ENCODE measurements around the gene TIMP2.
"Not testable (repeated sequence)": the region's sequence is repeated elsewhere in the genome, so short reads cannot be mapped to it uniquely, and the experiment has no call there.

The TIMP2 gene

GRCh38 chr17:78956254-78956653, 31.1 kb upstream of the TIMP2 start:
- no peak for DNase-seq (ENCODE audit: low read depth)

- no peak for DNase-seq (ENCODE audit: low read depth)
These were observed 29.5 kb upstream of the TIMP2 start for GRCh38 chr17:78954684-78955083.

GRCh38 chr17:78953356-78954350, 28.5 kb upstream of the TIMP2 start:
- DNase-seq (ENCODE audit: low read depth): no peak

DNA sequence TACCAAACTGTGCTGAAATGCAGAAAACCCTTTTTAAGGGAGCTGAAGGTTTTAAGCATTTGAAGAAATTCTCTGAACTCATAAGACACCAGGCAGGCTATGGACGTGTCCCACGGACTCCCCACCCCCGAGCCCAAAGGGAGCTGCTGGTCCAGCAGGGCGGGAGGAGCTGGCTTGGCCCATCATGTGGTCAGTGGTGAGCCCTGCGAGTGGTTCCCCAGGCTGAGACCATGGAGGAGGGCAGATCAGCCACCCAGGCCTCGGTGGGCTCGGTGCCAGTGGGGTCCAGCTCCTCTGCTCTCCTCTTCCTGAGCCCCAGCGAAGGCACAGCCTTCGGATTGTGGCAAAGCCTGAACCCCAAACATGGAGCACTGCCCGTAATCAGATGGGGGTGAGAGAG, 27.5 kb upstream of the TIMP2 start:
- no peak for DNase-seq (ENCODE audit: low read depth)

DNA sequence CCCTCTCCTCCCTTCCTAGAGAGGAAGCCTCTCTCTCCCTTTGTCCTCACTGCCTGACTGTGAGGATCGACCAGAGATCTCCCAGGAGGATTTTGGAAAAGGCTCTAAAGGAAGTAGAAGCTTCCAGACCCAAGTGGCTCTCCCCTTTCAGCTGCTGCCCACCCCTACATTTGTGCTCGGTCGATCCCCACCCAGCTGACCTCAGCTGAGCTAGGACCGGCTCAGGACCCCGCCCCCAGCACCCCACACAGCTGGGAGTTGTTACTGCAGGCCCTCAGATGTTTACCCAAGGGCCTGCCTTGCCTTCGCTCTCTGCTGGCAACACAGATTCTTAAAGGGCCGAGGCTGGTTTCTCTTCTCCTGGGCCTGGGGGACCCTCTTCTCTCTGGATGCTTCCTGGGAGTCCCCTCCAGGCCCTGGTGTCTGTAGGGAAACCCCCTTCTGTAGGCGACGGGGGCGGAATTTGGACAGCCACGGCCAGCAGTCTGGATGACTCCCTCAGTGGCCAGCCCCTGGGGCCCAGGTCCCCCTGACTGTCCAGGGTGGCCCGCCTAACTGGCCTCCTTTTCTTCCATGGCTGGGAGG, 26.9 kb upstream of the TIMP2 start:
- no peak for DNase-seq (ENCODE audit: low read depth)

GRCh38 chr17:78950870-78951269, 25.7 kb upstream of the TIMP2 start:
- no peak for DNase-seq (ENCODE audit: low read depth)

GRCh38 chr17:78947235-78948149, 22.3 kb upstream of the TIMP2 start:
- DNase-seq (ENCODE audit: low read depth): no peak

GRCh38 chr17:78946631-78947030, 21.4 kb upstream of the TIMP2 start:
- no peak for DNase-seq (ENCODE audit: low read depth)

DNA sequence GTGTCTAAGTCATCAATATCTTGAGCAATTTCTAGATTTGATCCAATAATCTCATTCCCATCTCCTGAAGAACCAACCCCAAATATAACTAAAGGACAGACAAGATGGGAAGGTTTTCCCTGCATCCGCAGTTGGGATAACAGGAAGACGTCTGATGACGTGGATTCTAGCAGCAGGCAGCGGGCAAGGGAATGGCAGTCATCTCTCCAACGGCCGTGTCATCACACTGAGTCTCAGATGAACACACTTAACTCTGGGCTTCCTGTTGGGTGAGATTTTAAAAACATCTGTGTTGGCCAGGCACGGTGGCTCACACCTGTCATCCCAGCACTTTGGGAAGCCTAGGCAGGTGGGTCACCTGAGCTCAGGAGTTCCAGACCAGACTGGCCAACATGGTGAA, 20.9 kb upstream of the TIMP2 start:
- no peak for DNase-seq (ENCODE audit: low read depth)

GRCh38 chr17:78945455-78945854, 20.3 kb upstream of the TIMP2 start:
- not testable (repeated sequence) for DNase-seq (ENCODE audit: low read depth)

- no peak for DNase-seq (ENCODE audit: low read depth)
These were observed 19.8 kb upstream of the TIMP2 start for GRCh38 chr17:78944956-78945355.

DNA sequence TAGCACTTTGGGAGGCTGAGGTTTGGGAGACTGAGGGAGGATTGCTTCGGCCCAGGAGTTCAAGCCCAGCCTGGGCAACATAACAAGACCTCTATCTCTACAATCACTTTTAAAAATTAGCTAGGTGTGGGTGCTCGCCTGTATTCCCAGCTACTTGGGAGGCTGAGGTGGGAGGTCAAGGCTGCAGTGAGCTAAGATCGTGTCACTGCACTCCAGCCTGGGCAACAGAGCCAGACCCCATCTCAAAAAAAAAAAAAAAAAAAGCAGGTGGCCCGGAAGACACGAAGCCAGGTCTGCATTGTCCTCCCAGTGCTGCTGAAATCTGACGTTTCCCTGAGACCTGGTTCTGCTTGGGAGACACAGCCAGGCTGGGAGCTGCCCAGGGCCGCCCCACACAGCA, 18.8 kb upstream of the TIMP2 start:
- no peak for DNase-seq (ENCODE audit: low read depth)

DNA sequence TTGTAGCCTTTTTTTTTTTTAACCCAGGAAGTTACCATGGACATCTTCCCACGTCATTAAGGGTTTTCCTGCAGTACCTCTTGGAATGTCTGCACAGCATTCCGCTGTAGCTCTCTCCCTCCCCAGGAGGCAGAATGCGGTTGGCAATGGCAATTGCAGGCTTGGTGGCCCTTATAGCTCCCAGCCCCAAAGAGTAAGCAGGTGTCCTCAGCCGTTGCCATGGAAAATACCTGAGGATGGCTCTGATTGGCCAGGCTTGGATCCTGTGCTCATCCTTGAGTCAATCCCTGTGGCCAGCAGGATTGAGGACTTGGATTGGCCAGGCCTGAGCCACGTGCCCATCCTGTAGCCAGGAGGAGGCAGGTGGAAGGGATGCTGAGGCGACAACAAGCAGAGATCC, 15.5 kb upstream of the TIMP2 start:
- DNase-seq (ENCODE audit: low read depth): no peak

GRCh38 chr17:78940258-78940657, 15.1 kb upstream of the TIMP2 start:
- DNase-seq (ENCODE audit: low read depth): no peak

DNA sequence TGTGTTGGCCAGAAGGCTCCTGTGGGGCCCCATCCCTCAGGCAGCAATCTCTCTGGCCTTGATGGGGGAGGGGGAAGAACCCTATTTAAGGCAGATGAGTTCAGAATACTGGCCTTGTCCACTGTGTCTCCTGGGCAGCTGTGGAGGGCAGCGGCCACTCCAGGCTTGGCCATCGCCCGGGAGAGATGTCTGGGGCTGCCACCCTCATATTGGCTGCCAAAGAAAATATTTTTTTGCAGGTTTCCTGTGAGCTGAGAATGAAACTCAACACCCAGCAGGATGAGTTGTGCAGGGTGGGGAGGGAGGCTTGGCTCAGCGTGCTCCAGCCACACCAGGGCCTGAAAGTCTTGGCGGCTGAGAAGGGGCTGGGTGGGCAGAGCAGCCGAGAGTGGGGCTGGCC, 14.4 kb upstream of the TIMP2 start:
- no peak for DNase-seq (ENCODE audit: low read depth)

DNA sequence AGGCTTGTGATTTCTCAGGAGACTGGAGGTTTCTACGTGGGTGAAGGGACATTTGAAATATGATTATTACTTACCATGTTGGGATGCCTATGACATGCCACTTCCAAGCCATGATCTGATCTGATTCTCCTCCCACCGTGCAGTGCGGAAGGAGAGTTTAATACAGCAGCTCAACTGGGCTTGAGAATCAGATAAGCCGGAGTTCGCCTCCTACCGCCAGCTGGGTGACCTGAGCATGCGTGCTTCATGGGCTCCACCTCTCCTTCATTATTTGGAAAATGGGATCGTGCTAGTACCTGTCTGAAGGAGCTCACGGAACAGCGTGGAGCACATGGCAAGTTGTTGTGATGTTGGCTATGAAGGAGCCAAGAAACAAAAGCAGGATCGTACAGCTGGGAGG, 12.4 kb upstream of the TIMP2 start:
- DNase-seq (ENCODE audit: low read depth): no peak

- no peak for DNase-seq (ENCODE audit: low read depth)
These were observed 10.5 kb upstream of the TIMP2 start for GRCh38 chr17:78935419-78936323.

- DNase-seq (ENCODE audit: low read depth): no peak
These were observed 9.7 kb upstream of the TIMP2 start for GRCh38 chr17:78934681-78935418.

GRCh38 chr17:78933959-78934568, 8.9 kb upstream of the TIMP2 start:
- no peak for DNase-seq (ENCODE audit: low read depth)
